GM06990 (cell line): ENCODE measurements around the gene TRIM9.

Experiments
- DNase-seq: peaks from one replicate; pipeline ENCODE4 v3.0.0-alpha.2; 2011; ENCODE audit not compliant: insufficient read length; ENCODE audit errors: extremely low read depth
- H3K27me3 ChIP-seq: replicated peaks from 2 replicates; pipeline ENCODE4 v1.6.0; 2011; ENCODE audit warnings: low read length; ENCODE audit not compliant: control insufficient read depth, insufficient read depth
- H3K36me3 ChIP-seq: 2 replicates; pipeline ENCODE4 v1.5.1; 2011; ENCODE audit warnings: low read length; ENCODE audit not compliant: control insufficient read depth, insufficient read depth
- H3K4me3 ChIP-seq: replicated peaks from 2 replicates; pipeline ENCODE4 v1.5.1; 2011; ENCODE audit warnings: low read depth, mild to moderate bottlenecking, control low read depth, low read length
- TF ChIP-seq, protein P1 (sequence below): IDR thresholded peaks from 2 replicates; pipeline ENCODE4 v1.5.1; 2011; ENCODE audit warnings: low read length, control low read depth, mild to moderate bottlenecking, inconsistent platforms; ENCODE audit not compliant: insufficient read depth, poor library complexity, severe bottlenecking

The TRIM9 gene

DNA sequence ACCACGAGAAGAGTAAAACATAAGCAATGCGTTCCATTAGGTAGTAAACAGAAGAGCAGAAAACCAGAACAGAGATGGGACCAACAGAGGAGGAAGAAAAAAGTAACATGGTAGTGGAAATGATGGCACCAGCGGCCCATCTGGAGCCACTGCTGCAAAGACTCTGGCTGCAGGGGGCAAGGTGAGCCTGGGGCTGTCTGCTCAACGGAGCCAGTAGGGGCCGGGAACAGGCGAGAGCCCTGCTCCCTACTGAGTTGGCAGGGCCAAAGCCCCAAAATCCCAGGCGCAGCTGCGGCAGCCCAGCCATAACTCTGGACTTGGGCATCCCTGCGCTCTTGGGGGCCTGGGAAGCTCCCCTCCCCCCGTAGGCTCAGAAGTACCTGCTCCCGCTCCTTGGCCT is 122.2 kb downstream of the TRIM9 start:
- DNase-seq = no peak
- no peak overlapping the region for H3K4me3 ChIP-seq
- TF ChIP-seq, protein P1, sequence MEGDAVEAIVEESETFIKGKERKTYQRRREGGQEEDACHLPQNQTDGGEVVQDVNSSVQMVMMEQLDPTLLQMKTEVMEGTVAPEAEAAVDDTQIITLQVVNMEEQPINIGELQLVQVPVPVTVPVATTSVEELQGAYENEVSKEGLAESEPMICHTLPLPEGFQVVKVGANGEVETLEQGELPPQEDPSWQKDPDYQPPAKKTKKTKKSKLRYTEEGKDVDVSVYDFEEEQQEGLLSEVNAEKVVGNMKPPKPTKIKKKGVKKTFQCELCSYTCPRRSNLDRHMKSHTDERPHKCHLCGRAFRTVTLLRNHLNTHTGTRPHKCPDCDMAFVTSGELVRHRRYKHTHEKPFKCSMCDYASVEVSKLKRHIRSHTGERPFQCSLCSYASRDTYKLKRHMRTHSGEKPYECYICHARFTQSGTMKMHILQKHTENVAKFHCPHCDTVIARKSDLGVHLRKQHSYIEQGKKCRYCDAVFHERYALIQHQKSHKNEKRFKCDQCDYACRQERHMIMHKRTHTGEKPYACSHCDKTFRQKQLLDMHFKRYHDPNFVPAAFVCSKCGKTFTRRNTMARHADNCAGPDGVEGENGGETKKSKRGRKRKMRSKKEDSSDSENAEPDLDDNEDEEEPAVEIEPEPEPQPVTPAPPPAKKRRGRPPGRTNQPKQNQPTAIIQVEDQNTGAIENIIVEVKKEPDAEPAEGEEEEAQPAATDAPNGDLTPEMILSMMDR = no peak
- H3K36me3 ChIP-seq = no peaks in the 10 kb centered on the region
- H3K27me3 ChIP-seq = no peaks in the 10 kb centered on the region

DNA sequence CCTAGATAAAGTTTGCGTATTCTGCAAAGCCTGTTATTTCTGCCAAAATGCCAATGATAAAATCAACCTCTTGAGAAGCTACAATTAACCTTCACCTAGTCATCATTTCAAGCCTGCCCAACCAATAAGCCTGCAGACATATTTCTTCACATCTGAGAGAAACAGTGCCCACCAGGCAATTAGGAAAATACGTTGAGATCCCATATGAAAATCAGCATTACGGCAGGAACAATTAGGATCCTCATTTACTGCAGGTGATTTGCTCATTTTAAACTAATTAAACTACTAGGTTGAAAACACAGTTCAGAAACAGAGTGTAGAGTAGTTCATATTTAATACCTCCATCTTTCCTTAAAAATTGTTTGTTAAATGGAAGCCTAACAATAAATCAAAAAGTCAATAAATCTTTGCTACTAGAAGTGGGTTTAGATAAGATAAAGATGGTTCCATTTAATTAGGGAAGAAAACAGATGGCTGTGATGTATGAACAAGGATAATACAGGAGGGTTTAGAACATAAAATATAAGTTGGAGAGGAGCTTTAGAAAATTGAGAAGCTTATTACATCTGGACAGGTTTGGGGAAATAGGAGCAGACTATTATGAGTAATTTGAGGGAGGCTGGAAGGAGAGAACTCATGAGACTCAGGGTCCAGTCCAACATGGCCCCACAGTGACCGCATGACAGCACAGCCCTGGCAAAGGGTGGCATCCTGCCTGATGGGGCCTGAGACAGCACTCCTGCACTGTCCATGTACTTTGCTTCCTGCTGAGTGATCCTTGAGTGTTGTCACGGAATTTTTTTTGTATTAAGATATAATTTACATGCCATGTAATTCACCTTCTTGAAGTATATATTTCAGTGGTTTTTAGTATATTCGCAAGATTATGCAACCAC is 123.8 kb downstream of the TRIM9 start:
- Histone ChIP-seq H3K36me3 (no peaks in the 10 kb centered on the region), H3K4me3 (no peak overlapping the region), H3K27me3 (no peaks in the 10 kb centered on the region)
- no peak for DNase-seq
- TF ChIP-seq, protein P1 = no peak

DNA sequence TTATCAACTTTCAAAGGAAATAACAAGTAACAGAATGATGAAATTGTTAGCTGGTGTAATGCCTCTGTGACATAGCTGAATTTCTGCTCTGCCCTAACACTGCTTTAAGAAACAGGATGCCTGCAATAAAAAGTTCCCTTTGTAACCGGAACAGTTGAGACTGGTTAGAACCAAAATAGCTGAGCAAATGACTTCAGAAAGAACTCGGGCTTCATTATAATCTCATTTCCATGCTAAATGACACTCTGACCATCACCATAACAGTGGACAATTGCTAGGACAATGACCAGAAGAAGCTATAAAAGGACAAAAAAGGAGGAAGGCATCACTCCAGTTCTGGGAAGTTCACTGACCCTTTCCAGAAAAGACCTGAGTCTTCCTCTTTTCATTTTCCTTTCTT is 127.1 kb downstream of the TRIM9 start:
- TF ChIP-seq, protein P1 = no peak
- no peak overlapping the region for H3K4me3 ChIP-seq
- no peaks in the 10 kb centered on the region for H3K36me3 ChIP-seq
- H3K27me3 ChIP-seq = no peaks in the 10 kb centered on the region
- DNase-seq = no peak

DNA sequence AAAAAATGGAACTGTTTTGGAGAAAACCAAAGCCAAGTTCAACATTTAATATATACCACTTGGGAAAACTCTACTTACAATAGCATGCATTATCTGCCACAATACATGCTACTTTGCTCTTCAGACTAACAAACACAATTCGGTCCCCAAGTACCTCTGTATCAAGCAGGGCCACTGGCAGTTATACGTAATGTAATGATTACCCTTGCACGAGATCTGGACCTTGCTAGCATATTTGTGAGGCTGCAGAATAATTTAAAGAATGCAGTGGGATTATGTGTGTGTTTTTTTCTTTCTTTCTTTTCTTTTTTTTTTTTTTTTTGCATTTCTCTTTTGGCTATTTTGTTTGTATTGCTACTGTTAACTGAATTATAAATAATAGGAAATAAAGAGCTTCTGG is 127.8 kb downstream of the TRIM9 start:
- Histone ChIP-seq H3K36me3 (no peaks in the 10 kb centered on the region), H3K4me3 (no peak overlapping the region), H3K27me3 (no peaks in the 10 kb centered on the region)
- DNase-seq = no peak
- TF ChIP-seq, protein P1 = no peak

DNA sequence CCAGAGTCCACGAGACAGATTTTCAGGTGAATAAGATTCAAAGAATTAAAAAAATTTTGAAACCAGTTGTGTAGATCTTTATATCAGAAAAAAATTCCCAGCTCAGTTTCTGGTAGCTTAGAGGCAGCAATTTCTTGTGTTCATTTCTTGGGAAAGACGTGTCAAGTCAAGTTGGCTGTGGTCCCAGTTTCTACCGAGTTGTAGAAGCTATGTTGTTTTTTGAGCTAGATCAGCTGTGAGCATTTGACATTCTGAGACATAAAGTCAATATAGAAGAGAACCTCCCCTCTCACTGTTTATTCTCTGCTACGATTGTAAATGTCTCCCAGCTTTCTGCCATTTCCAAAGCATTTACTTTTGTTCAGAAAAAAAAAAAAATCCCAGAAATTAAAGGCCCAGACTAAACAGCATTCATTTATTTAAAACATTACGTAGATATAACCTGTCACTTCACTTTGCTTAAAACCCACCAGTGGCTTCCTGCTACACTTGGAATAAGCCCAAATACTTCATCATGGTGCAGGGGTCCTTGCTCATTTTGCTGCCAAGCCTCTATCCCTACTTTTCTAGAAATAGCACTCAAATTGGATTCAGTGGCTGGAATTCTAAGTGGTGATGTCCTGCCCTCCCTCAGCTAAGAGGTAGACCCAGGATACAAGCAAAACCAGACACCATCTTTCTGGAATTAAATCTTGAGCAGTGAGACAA is 130.1 kb downstream of the TRIM9 start:
- Histone ChIP-seq H3K27me3 (no peaks in the 10 kb centered on the region), H3K4me3 (no peak overlapping the region), H3K36me3 (no peaks in the 10 kb centered on the region)
- no peak for DNase-seq
- TF ChIP-seq, protein P1 = no peak
